HG03521 (cell line): ENCODE data around the gene ETFA.
"Not testable (repeated sequence)": the region's sequence is repeated elsewhere in the genome, so short reads cannot be mapped to it uniquely, and the experiment has no call there.

Source experiments
- ATAC-seq: cut with Tn5 transposase; IDR thresholded peaks from one replicate; pipeline ENCODE4 v1.9.1; 2021; ENCODE audit warnings: mild to moderate bottlenecking, moderate library complexity; ENCODE audit not compliant: unreplicated experiment

ETFA gene

GRCh38 chr15:76285241-76285825 is 25.9 kb downstream of the ETFA start:
- ATAC-seq, result no peak

GRCh38 chr15:76282465-76282864 is 28.8 kb downstream of the ETFA start:
- ATAC-seq, result no peak

GRCh38 chr15:76278651-76279050 is 32.6 kb downstream of the ETFA start:
- no peak for ATAC-seq

GRCh38 chr15:76274821-76275220 is 36.4 kb downstream of the ETFA start:
- no peak for ATAC-seq

GRCh38 chr15:76274226-76274625 is 37.0 kb downstream of the ETFA start:
- ATAC-seq, result no peak

- ATAC-seq, result no peak
Observed at GRCh38 chr15:76270876-76271275, 40.4 kb downstream of the ETFA start.

- no peak for ATAC-seq
Observed at GRCh38 chr15:76267077-76267476, 44.2 kb downstream of the ETFA start.

GRCh38 chr15:76265769-76266168 is 45.5 kb downstream of the ETFA start:
- ATAC-seq, result not testable (repeated sequence)

GRCh38 chr15:76260246-76260938 is 50.9 kb downstream of the ETFA start:
- ATAC-seq, result no peak

GRCh38 chr15:76259392-76259791 is 51.9 kb downstream of the ETFA start:
- ATAC-seq, result no peak

GRCh38 chr15:76258460-76258859 is 52.8 kb downstream of the ETFA start:
- no peak for ATAC-seq

GRCh38 chr15:76253691-76254473 is 57.4 kb downstream of the ETFA start:
- ATAC-seq, result no peak

GRCh38 chr15:76252249-76252648 is 59.0 kb downstream of the ETFA start:
- ATAC-seq, result no peak

- ATAC-seq, result no peak
Observed at GRCh38 chr15:76251717-76252116, 59.6 kb downstream of the ETFA start.

GRCh38 chr15:76245072-76245610 is 66.1 kb downstream of the ETFA start:
- no peak for ATAC-seq

- ATAC-seq, result no peak
Observed at GRCh38 chr15:76239786-76240185, 71.5 kb downstream of the ETFA start.

- ATAC-seq, result no peak
Observed at GRCh38 chr15:76236350-76236749, 74.9 kb downstream of the ETFA start.

- ATAC-seq, result no peak
Observed at GRCh38 chr15:76235186-76235826, 76.0 kb downstream of the ETFA start.

- no peak for ATAC-seq
Observed at GRCh38 chr15:76234337-76234889, 76.9 kb downstream of the ETFA start.

GRCh38 chr15:76233921-76234320 is 77.3 kb downstream of the ETFA start:
- no peak for ATAC-seq

- no peak for ATAC-seq
Observed at GRCh38 chr15:76229266-76229665, 82.0 kb downstream of the ETFA start.
